ENCODE results near the gene CDK5. TPM values are rescaled to one million over a fixed set of nuclear protein-coding genes. Genes with fewer than 3 reads are reported as not detected.

Gene CDK5
- total RNA-seq, 1 experiment from 2014 or later = 19.8 TPM

DNA sequence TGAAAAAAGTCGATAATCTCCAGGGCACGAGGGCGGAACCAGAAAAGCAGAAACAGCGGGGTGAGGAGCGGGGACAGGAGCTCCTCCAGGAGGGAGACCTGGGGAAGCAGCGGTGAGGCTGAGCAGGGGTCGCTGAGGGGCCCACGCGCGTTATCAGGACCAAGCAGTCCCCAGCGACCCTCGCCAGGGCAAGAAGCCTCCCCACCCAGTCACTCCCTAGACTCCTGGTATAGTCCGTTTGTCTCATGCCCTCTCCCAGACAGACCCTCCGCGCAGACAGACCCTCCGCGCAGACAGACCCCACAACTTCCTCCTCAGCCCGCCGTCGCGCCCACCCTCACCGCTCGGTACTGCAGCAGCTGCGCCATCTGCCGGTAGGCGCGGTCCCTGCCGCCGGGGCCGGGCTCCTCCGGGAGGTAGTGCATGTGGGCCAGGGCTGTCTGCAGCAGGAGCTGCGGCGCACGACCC is 39.7 kb downstream of the CDK5 start:
- no peak for DNase-seq (ENCODE audit: low read depth, low spot score)
- Histone ChIP-seq H3K79me2 (ENCODE audit: insufficient read depth, low read length) (no peaks in the 10 kb centered on the region), H3K4me1 (ENCODE audit: control insufficient read depth in 1 of 2, insufficient read depth in 2 of 2, low read length in 2 of 2) (peaks cover 0 to 24% of the 10 kb centered on the region in 2 experiments; a peak in 2 of 4 replicates), H3K27ac (ENCODE audit: low read depth, low read length) (peak overlapping the region; percentile 8; the same call in 1 of the 2 replicates), H3K9me3 (ENCODE audit: control insufficient read depth in 1 of 2, insufficient read depth in 1 of 2, low read depth in 1 of 2, low read length in 2 of 2) (no peaks in the 10 kb centered on the region), H3K4me3 (replicated peaks in 1 of 2; ENCODE audit: low read depth in 1 of 2, low read length in 2 of 2) (no peak overlapping the region), H3K4me2 (ENCODE audit: low read length) (peak overlapping the region; percentile 60), H3K9ac (ENCODE audit: low read length) (peak overlapping the region; percentile 38; the same call in 1 of the 2 replicates), H4K20me1 (ENCODE audit: insufficient read depth) (no peaks in the 10 kb centered on the region), H2AFZ (ENCODE audit: low read depth, low read length, poor library complexity, severe bottlenecking) (no peak overlapping the region), H3K9me2 (ENCODE audit: insufficient read depth) (no peaks in the 10 kb centered on the region), H3K27me3 (ENCODE audit: insufficient read depth, low read length) (no peaks in the 10 kb centered on the region), H3K36me3 (ENCODE audit: control insufficient read depth in 1 of 2, insufficient read depth in 2 of 2, low read length in 2 of 2) (no peaks in the 10 kb centered on the region)
- intact Hi-C loops (cut with micrococcal nuclease) = loop anchor here (1.0 to 10.0 kb wide), 3 partner anchors 55 to 243 kb away; no protein-coding TSS in a partner anchor
- TF ChIP-seq, protein P1, sequence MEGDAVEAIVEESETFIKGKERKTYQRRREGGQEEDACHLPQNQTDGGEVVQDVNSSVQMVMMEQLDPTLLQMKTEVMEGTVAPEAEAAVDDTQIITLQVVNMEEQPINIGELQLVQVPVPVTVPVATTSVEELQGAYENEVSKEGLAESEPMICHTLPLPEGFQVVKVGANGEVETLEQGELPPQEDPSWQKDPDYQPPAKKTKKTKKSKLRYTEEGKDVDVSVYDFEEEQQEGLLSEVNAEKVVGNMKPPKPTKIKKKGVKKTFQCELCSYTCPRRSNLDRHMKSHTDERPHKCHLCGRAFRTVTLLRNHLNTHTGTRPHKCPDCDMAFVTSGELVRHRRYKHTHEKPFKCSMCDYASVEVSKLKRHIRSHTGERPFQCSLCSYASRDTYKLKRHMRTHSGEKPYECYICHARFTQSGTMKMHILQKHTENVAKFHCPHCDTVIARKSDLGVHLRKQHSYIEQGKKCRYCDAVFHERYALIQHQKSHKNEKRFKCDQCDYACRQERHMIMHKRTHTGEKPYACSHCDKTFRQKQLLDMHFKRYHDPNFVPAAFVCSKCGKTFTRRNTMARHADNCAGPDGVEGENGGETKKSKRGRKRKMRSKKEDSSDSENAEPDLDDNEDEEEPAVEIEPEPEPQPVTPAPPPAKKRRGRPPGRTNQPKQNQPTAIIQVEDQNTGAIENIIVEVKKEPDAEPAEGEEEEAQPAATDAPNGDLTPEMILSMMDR (IDR thresholded peaks at IDR 0.05 in 2 of 3, conservative IDR thresholded peaks at IDR 0.05 in 1 of 3; ENCODE audit: borderline replicate concordance in 1 of 3, insufficient read depth in 1 of 3, low read depth in 2 of 3, low read length in 2 of 3) = peak in 2 of 3 experiments; percentile 96 to 99; a peak in 4 of 6 replicates
- no peak for TF ChIP-seq EZH2 (IDR thresholded peaks at IDR 0.05)
- peak; percentile 91 for ATAC-seq
- CTCF ChIA-PET = interaction anchor here (0.6 to 5.2 kb wide), 12 partner anchors 8 to 120 kb away, joined by 3 to 59 read pairs (median 4); partner anchors contain the start of genes ABCB8, FASTK and NOS3
- RAD21 ChIA-PET (ENCODE audit: low non-redundant PET in 1 of 2, low total read pairs in 2 of 2, uncharacterized antibody in 2 of 2, unreplicated experiment in 2 of 2) = interaction anchor here (0.5 to 1.0 kb wide), 4 partner anchors 9 to 228 kb away, joined by 3 read pairs; no protein-coding TSS in a partner anchor
- POLR2A ChIA-PET = interaction anchor here (0.6 to 2.0 kb wide), 3 partner anchors 9 to 43 kb away, joined by 4 to 10 read pairs (median 5); partner anchors contain the start of gene ABCB8
- BruUV-seq (replicated peaks) = no TSS peak

DNA sequence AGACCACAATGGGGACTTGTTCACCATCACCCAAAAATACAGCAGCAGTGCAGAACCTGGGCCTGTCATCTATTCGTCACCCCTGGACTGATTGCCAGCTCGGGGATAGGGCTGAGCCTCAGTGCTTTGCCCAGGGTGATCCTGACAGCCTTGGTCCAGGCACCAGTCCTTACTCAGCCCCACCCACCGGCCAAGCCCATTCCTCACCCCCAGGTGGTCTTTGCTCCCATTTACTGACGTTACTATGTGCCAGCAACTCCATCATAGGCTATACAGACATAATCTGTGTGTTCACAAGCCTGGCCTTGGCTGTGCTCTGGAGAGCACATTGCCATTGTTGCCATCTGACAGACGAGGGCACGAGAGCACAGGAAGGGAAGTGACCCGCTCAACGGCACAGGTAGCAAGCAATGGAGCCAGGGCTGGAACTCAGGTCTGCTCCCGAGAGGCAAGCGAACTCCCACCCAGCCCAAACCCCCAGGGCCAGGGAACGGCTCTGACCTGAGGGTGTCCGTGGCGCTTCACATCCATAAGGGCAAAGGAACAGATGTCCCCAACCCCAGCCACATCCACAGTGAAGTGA is 40.2 kb downstream of the CDK5 start:
- ATAC-seq (peak; percentile 2; the same call in 1 of the 2 replicates), DNase-seq (ENCODE audit: low read depth, low spot score) (no peak)
- H3K79me2 ChIP-seq (ENCODE audit: insufficient read depth, low read length) = no peaks in the 10 kb centered on the region
- peaks cover 0 to 29% of the 10 kb centered on the region in 2 experiments; a peak in 2 of 4 replicates for H3K4me1 ChIP-seq (ENCODE audit: control insufficient read depth in 1 of 2, insufficient read depth in 2 of 2, low read length in 2 of 2)
- no peaks in the 10 kb centered on the region for H3K9me2 ChIP-seq (ENCODE audit: insufficient read depth)
- intact Hi-C loops (cut with micrococcal nuclease) = loop anchor here (5.0 to 10.0 kb wide), 2 partner anchors 120 to 243 kb away; no protein-coding TSS in a partner anchor
- H3K9me3 ChIP-seq (ENCODE audit: control insufficient read depth in 1 of 2, insufficient read depth in 1 of 2, low read depth in 1 of 2, low read length in 2 of 2) = no peaks in the 10 kb centered on the region
- RAD21 ChIA-PET (ENCODE audit: low non-redundant PET in 1 of 2, low total read pairs in 2 of 2, uncharacterized antibody in 2 of 2, unreplicated experiment in 2 of 2) = interaction anchor here in 1 of 2 experiments (1.0 kb wide), 1 partner anchor 55 kb away, joined by 3 read pairs; no protein-coding TSS in a partner anchor
- H3K27me3 ChIP-seq (ENCODE audit: insufficient read depth, low read length) = no peaks in the 10 kb centered on the region
- no peak overlapping the region for H3K4me3 ChIP-seq (replicated peaks in 1 of 2; ENCODE audit: low read depth in 1 of 2, low read length in 2 of 2)
- H3K9ac ChIP-seq (ENCODE audit: low read length) = no peak overlapping the region
- no peak overlapping the region for H2AFZ ChIP-seq (ENCODE audit: low read depth, low read length, poor library complexity, severe bottlenecking)
- BruUV-seq (replicated peaks) = no TSS peak
- TF ChIP-seq EZH2phosphoT487 (IDR thresholded peaks at IDR 0.05; ENCODE audit: borderline replicate concordance) = no peak
- no peaks in the 10 kb centered on the region for H4K20me1 ChIP-seq (ENCODE audit: insufficient read depth)
- POLR2A ChIA-PET = interaction anchor here (2.0 kb wide), 1 partner anchor 43 kb away, joined by 5 read pairs; no protein-coding TSS in a partner anchor
- CTCF ChIA-PET = interaction anchor here (1.0 to 5.2 kb wide), 7 partner anchors 8 to 98 kb away, joined by 3 to 59 read pairs (median 4); partner anchors contain the start of gene ABCB8
- H3K36me3 ChIP-seq (ENCODE audit: control insufficient read depth in 1 of 2, insufficient read depth in 2 of 2, low read length in 2 of 2) = no peaks in the 10 kb centered on the region
- H3K27ac ChIP-seq (ENCODE audit: low read depth, low read length) = no peak overlapping the region
- H3K4me2 ChIP-seq (ENCODE audit: low read length) = peak overlapping the region; percentile 60; the same call in 1 of the 2 replicates

All from HCT116 (cell line).